Endothelial cell of umbilical vein (primary cell): ENCODE results near the gene PPP6R1. TPM values are rescaled to one million over a fixed set of nuclear protein-coding genes. Genes with fewer than 3 reads are reported as not detected.

Experiments used
- BruUV-seq: library from RNA; stranded (reverse); fragments of 400-500 nt; replicated peaks from 2 replicates; lab custom pipeline; 2021; lab: Mats Ljungman, UMichigan
- CTCF ChIA-PET: fragments of 300-600, 350-600 bp; sonication (Branson Sonifier 250); formaldehyde crosslinking; loops from one replicate; lab custom pipeline; 2021; ENCODE audit warnings: antibody characterized with exemption, inconsistent platforms; lab: Charles Lee
- POLR2A ChIA-PET: fragments of 300-600, 350-600 bp; sonication (Branson Sonifier 250); formaldehyde crosslinking; loops from one replicate; lab custom pipeline; 2021; ENCODE audit warnings: antibody characterized with exemption, inconsistent platforms; lab: Charles Lee
- DNase-seq: peaks from one replicate; pipeline ENCODE4 v3.0.0-alpha.2; 2011; ENCODE audit warnings: low read depth, low spot score
- FAIRE-seq: peaks from 2 replicates; lab custom pipeline; 2011; peaks lifted over from hg19 to GRCh38; lab: Jason Lieb, UNC
- H2AFZ ChIP-seq: 2 replicates; pipeline ENCODE4 v1.6.0; 2012; ENCODE audit warnings: low read depth, low read length, control low read depth, inconsistent platforms
- H3K27ac ChIP-seq: 2 replicates; pipeline ENCODE4 v1.5.1; 2011; ENCODE audit warnings: low read depth, mild to moderate bottlenecking, control low read depth, low read length, moderate library complexity; ENCODE audit not compliant: insufficient read depth
- H3K27me3 ChIP-seq, 2 experiments: 2 replicates each; pipeline versions ENCODE4 v1.6.0 to v1.6.1; 2011; ENCODE audit warnings: low read length in 2 of 2, mixed read lengths in 1 of 2; ENCODE audit not compliant: control insufficient read depth in 2 of 2, insufficient read depth in 2 of 2
- H3K36me3 ChIP-seq, 2 experiments: 2 replicates in 1 of 2; 3 replicates in 1 of 2; pipeline ENCODE4 v1.5.1; 2011; ENCODE audit warnings: low read length in 2 of 2, mild to moderate bottlenecking in 1 of 2, moderate library complexity in 1 of 2; ENCODE audit not compliant: control insufficient read depth in 2 of 2, insufficient read depth in 2 of 2; ENCODE audit errors: extremely low read depth in 1 of 2
- H3K4me1 ChIP-seq: 3 replicates; pipeline ENCODE4 v1.5.1; 2011; ENCODE audit warnings: mild to moderate bottlenecking, low read length; ENCODE audit not compliant: control insufficient read depth, insufficient read depth; ENCODE audit errors: extremely low read depth
- H3K4me2 ChIP-seq: 2 replicates; pipeline ENCODE4 v1.6.1; 2011; ENCODE audit warnings: low read length, control low read depth, mixed read lengths; ENCODE audit not compliant: insufficient read depth
- H3K4me3 ChIP-seq, 3 experiments: fragments of 200-600 bp in 1 of 3; sonication (generic), shearing (Covaris generic) in 1 of 3; replicated peaks in 1 of 3; 2 replicates each; pipeline ENCODE4 v1.5.1; 2011 to 2016; ENCODE audit warnings: control low read depth in 3 of 3, low read length in 3 of 3, mild to moderate bottlenecking in 2 of 3, inconsistent platforms in 1 of 3, low read depth in 1 of 3, moderate library complexity in 1 of 3; ENCODE audit not compliant: insufficient read depth in 1 of 3
- H3K79me2 ChIP-seq: 2 replicates; pipeline ENCODE4 v1.6.0; 2012; ENCODE audit warnings: low read length, inconsistent platforms; ENCODE audit not compliant: control insufficient read depth, insufficient read depth
- H3K9ac ChIP-seq: replicated peaks from 2 replicates; pipeline ENCODE3; 2011; ENCODE audit warnings: low read length, control low read depth; ENCODE audit not compliant: insufficient read depth; ENCODE audit errors: extremely low read depth
- H3K9me1 ChIP-seq: replicated peaks from 3 replicates; pipeline ENCODE4 v1.6.0; 2011; ENCODE audit warnings: mild to moderate bottlenecking, low read length; ENCODE audit not compliant: control insufficient read depth, insufficient read depth; ENCODE audit errors: extremely low read depth
- H3K9me3 ChIP-seq: replicated peaks from 2 replicates; pipeline ENCODE4 v1.5.1; 2012; ENCODE audit warnings: low read length, inconsistent platforms; ENCODE audit not compliant: control insufficient read depth, insufficient read depth
- H4K20me1 ChIP-seq: replicated peaks from 2 replicates; pipeline ENCODE3; 2011; ENCODE audit warnings: mild to moderate bottlenecking, low read length; ENCODE audit not compliant: control insufficient read depth, insufficient read depth; ENCODE audit errors: extremely low read depth
- JUN ChIP-seq: IDR thresholded peaks from 2 replicates; pipeline ENCODE4 v1.6.1; 2011; ENCODE audit warnings: borderline replicate concordance, low read depth; ENCODE audit not compliant: insufficient read length, insufficient read depth
- POLR2AphosphoS5 ChIP-seq: IDR thresholded peaks from 2 replicates; pipeline ENCODE4 v1.6.1; 2012; ENCODE audit warnings: low read depth, mild to moderate bottlenecking, control low read depth, low read length, moderate library complexity; ENCODE audit not compliant: insufficient read depth
- dilution Hi-C: fragments of 300-500 bp; cut with MboI; formaldehyde crosslinking; loops from one replicate; pipeline ENCODE4 v1.15.0; 2019; ENCODE audit warnings: low sequenced_read_pairs; ENCODE audit not compliant: extremely low pct_ligation_motif_present
- intact Hi-C: fragments of 100-400 bp; cut with micrococcal nuclease; formaldehyde crosslinking; loops from one replicate; pipeline ENCODE4 v1.10.0; 2022
- polyA plus RNA-seq, 4 experiments: library from polyadenylated mRNA; depleted of rRNA in 3 of 4; stranded (reverse) in 3 of 4; unstranded in 1 of 4; fragments of >200 nt; gene quantifications; 2 replicates each; pipeline versions ENCODE4 v1.2.1 to v1.2.3, GENCODE V29; 2011 to 2012; ENCODE audit warnings: missing spikeins in 1 of 4
- total RNA-seq: library from RNA; stranded (reverse); gene quantifications from 2 replicates; pipeline ENCODE4 v1.2.3, GENCODE V29; 2021

The PPP6R1 gene
- total and polyA plus RNA-seq, 2 donors (not counting 3 experiments of a cell fraction or from before 2014, with no cell fraction given): 35.7 to 71.8 TPM

- BruUV-seq: no TSS peak
- dilution Hi-C loops: no loop called here
- H3K27me3 ChIP-seq: no peaks in the 10 kb centered on the region
- FAIRE-seq (no peak), DNase-seq (no peak)
- H3K4me1 ChIP-seq: peaks cover 8% of the 10 kb centered on the region
- peaks cover 46% of the 10 kb centered on the region for H3K79me2 ChIP-seq
- no peak for TF ChIP-seq JUN
- H3K4me2 ChIP-seq: no peak overlapping the region
- ChIA-PET CTCF (interaction anchor here (1.1 kb wide), 1 partner anchor 10 kb away, joined by 3 read pairs; no protein-coding TSS in a partner anchor), POLR2A (no interaction called here)
- intact Hi-C loops: no loop called here
- no peak overlapping the region for H3K9ac ChIP-seq
- H3K36me3 ChIP-seq: peaks cover 6 to 38% of the 10 kb centered on the region in 2 experiments
- no peak overlapping the region for H3K4me3 ChIP-seq
- no peaks in the 10 kb centered on the region for H3K9me1 ChIP-seq
- H3K27ac ChIP-seq: no peak overlapping the region
- H2AFZ ChIP-seq: no peak overlapping the region
- H3K9me3 ChIP-seq: no peaks in the 10 kb centered on the region
- no peaks in the 10 kb centered on the region for H4K20me1 ChIP-seq
Measured at GRCh38 chr19:55246462-55247451, 12.1 kb downstream of the PPP6R1 start.

GRCh38 chr19:55245236-55245904 is 13.4 kb downstream of the PPP6R1 start:
- POLR2A ChIA-PET: interaction anchor here (0.7 kb wide), 1 partner anchor 1060 kb away, joined by 8 read pairs; no protein-coding TSS in a partner anchor
- intact Hi-C loops: no loop called here
- Histone ChIP-seq H3K9me3 (no peaks in the 10 kb centered on the region), H3K27me3 (no peaks in the 10 kb centered on the region), H3K27ac (no peak overlapping the region), H3K4me2 (no peak overlapping the region), H3K79me2 (peaks cover 33% of the 10 kb centered on the region), H3K4me1 (no peaks in the 10 kb centered on the region), H3K9ac (no peak overlapping the region), H3K4me3 (no peak overlapping the region), H2AFZ (no peak overlapping the region), H4K20me1 (no peaks in the 10 kb centered on the region), H3K9me1 (no peaks in the 10 kb centered on the region), H3K36me3 (peaks cover 8 to 50% of the 10 kb centered on the region in 2 experiments)
- FAIRE-seq (no peak), DNase-seq (no peak)
- BruUV-seq: no TSS peak
- dilution Hi-C loops: no loop called here
- TF ChIP-seq POLR2AphosphoS5: no peak
- CTCF ChIA-PET: interaction anchor here (1.0 kb wide), 1 partner anchor 13 kb away, joined by 4 read pairs; no protein-coding TSS in a partner anchor
